ENCODE measurements around the gene MB21D2. TPM values are rescaled to one million over a fixed set of nuclear protein-coding genes. Genes with fewer than 3 reads are reported as not detected.

The MB21D2 gene
- total RNA-seq, 2 experiments from 2014 or later, result 0.06 TPM; not detected in 1

- Histone ChIP-seq H3K27ac (ENCODE audit: low read depth, low read length, poor library complexity, severe bottlenecking) (no peak overlapping the region), H2AFZ (ENCODE audit: low read length) (no peak overlapping the region), H3K79me2 (ENCODE audit: insufficient read depth, low read depth, low read length) (no peaks in the 10 kb centered on the region), H3K4me3 (ENCODE audit: low read depth, low read length, poor library complexity, severe bottlenecking) (no peak overlapping the region), H3K4me2 (ENCODE audit: low read length) (no peak overlapping the region), H3K4me1 (ENCODE audit: insufficient read depth, low read length, poor library complexity, severe bottlenecking) (no peaks in the 10 kb centered on the region), H3K9me3 (ENCODE audit: low read length) (no peaks in the 10 kb centered on the region), H4K20me1 (ENCODE audit: insufficient read depth, low read length) (no peaks in the 10 kb centered on the region), H3K36me3 (ENCODE audit: insufficient read depth, low read length) (no peaks in the 10 kb centered on the region), H3K9me2 (ENCODE audit: insufficient read depth, low read length) (no peaks in the 10 kb centered on the region)
- BruUV-seq (replicated peaks), result no TSS peak
- DNase-seq (ENCODE audit: low spot score), result no peak
- intact Hi-C loops (cut with micrococcal nuclease; ENCODE audit: unreplicated experiment), result no loop called here
- CTCF ChIA-PET (ENCODE audit: unreplicated experiment), result no interaction called here
- POLR2A ChIA-PET, result interaction anchor here (0.6 kb wide), 1 partner anchor 1714 kb away, joined by 4 read pairs; no protein-coding TSS in a partner anchor
- TF ChIP-seq CTCF (conservative IDR thresholded peaks at IDR 0.05; ENCODE audit: low read length) (no peak), EZH2phosphoT487 (IDR thresholded peaks at IDR 0.05; ENCODE audit: borderline replicate concordance, low read depth, low read length) (no peak)
These were observed 81.5 kb downstream of the MB21D2 start for GRCh38 chr3:192835818-192836815.

GRCh38 chr3:192834428-192834827, 83.2 kb downstream of the MB21D2 start:
- ChIA-PET CTCF (ENCODE audit: unreplicated experiment) (no interaction called here), POLR2A (interaction anchor here (0.7 kb wide), 2 partner anchors 8 to 15 kb away, joined by 4 to 6 read pairs; no protein-coding TSS in a partner anchor)
- H3K9me3 ChIP-seq (ENCODE audit: low read length), result no peaks in the 10 kb centered on the region
- DNase-seq (ENCODE audit: low spot score), result no peak
- H2AFZ ChIP-seq (ENCODE audit: low read length), result no peak overlapping the region
- no peak overlapping the region for H3K4me2 ChIP-seq (ENCODE audit: low read length)
- no peaks in the 10 kb centered on the region for H3K4me1 ChIP-seq (ENCODE audit: insufficient read depth, low read length, poor library complexity, severe bottlenecking)
- intact Hi-C loops (cut with micrococcal nuclease; ENCODE audit: unreplicated experiment), result no loop called here
- H3K9me2 ChIP-seq (ENCODE audit: insufficient read depth, low read length), result no peaks in the 10 kb centered on the region
- no peaks in the 10 kb centered on the region for H3K79me2 ChIP-seq (ENCODE audit: insufficient read depth, low read depth, low read length)
- H3K4me3 ChIP-seq (ENCODE audit: low read depth, low read length, poor library complexity, severe bottlenecking), result no peak overlapping the region
- no peaks in the 10 kb centered on the region for H3K36me3 ChIP-seq (ENCODE audit: insufficient read depth, low read length)
- BruUV-seq (replicated peaks), result no TSS peak
- no peak overlapping the region for H3K27ac ChIP-seq (ENCODE audit: low read depth, low read length, poor library complexity, severe bottlenecking)
- no peaks in the 10 kb centered on the region for H4K20me1 ChIP-seq (ENCODE audit: insufficient read depth, low read length)
- TF ChIP-seq EZH2phosphoT487 (IDR thresholded peaks at IDR 0.05; ENCODE audit: borderline replicate concordance, low read depth, low read length) (no peak), CTCF (conservative IDR thresholded peaks at IDR 0.05; ENCODE audit: low read length) (no peak)

Measured in OCI-LY7 (cell line).